BJ (cell line): ENCODE results near the gene HDAC11. TPM values are rescaled to one million over a fixed set of nuclear protein-coding genes. Genes with fewer than 3 reads are reported as not detected.
"Not testable (repeated sequence)": the region's sequence is repeated elsewhere in the genome, so short reads cannot be mapped to it uniquely, and the experiment has no call there.

Experiments used
- CTCF ChIA-PET: fragments of 350-600 bp; formaldehyde crosslinking; extraction: SDS; loops from one replicate; lab custom pipeline; 2021; ENCODE audit warnings: antibody characterized with exemption, inconsistent platforms; lab: Yijun Ruan, JAX
- POLR2A ChIA-PET: fragments of 300-600 bp; sonication (Branson Sonifier 250); formaldehyde crosslinking; extraction: SDS; loops from one replicate; lab custom pipeline; 2021; ENCODE audit warnings: antibody characterized with exemption; lab: Charles Lee
- DNase-seq: peaks from one replicate; pipeline ENCODE4 v3.0.0-alpha.2; 2011; ENCODE audit warnings: low read depth
- H3K27me3 ChIP-seq: 2 replicates; pipeline ENCODE4 v1.6.0; 2011; ENCODE audit warnings: low read length; ENCODE audit not compliant: control insufficient read depth, insufficient read depth
- H3K36me3 ChIP-seq: 2 replicates; pipeline ENCODE4 v1.5.1; 2011; ENCODE audit warnings: low read length; ENCODE audit not compliant: control insufficient read depth, insufficient read depth
- H3K4me3 ChIP-seq: 2 replicates; pipeline ENCODE4 v1.5.1; 2011; ENCODE audit warnings: low read depth, mild to moderate bottlenecking, control low read depth, low read length
- CTCF ChIP-seq: IDR thresholded peaks from 2 replicates; pipeline ENCODE4 v1.5.1; 2011; ENCODE audit warnings: low read depth, mild to moderate bottlenecking, control low read depth, inconsistent platforms, low read length, moderate library complexity; ENCODE audit not compliant: insufficient read depth
- polyA plus RNA-seq: library from polyadenylated mRNA; depleted of rRNA; stranded (reverse); fragments of >200 nt; gene quantifications from 2 replicates; pipeline ENCODE4 v1.2.3, GENCODE V29; 2011

HDAC11 gene
- polyA plus RNA-seq, 1 experiment: 16.0 TPM

GRCh38 chr3:13498354-13499060 is 18.4 kb downstream of the HDAC11 start:
- no peak for DNase-seq
- CTCF ChIA-PET: interaction anchor here (0.8 to 11.9 kb wide), 6 partner anchors 9 to 153 kb away, joined by 3 to 655 read pairs (median 6); no protein-coding TSS in a partner anchor

GRCh38 chr3:13499246-13499645 is 19.1 kb downstream of the HDAC11 start:
- CTCF ChIA-PET: interaction anchor here (0.6 to 11.9 kb wide), 10 partner anchors 8 to 152 kb away, joined by 3 to 655 read pairs (median 4); no protein-coding TSS in a partner anchor
- POLR2A ChIA-PET: not testable (repeated sequence)

More at GRCh38 chr3:13498354-13499060, 18.4 kb downstream of the HDAC11 start:
- POLR2A ChIA-PET: no interaction called here
- Histone ChIP-seq H3K36me3 (peaks cover 1% of the 10 kb centered on the region; the same call in 1 of the 2 replicates), H3K27me3 (no peaks in the 10 kb centered on the region), H3K4me3 (no peak overlapping the region)
- TF ChIP-seq CTCF: no peak

GRCh38 chr3:13500133-13500885 is 20.2 kb downstream of the HDAC11 start:
- H3K27me3 ChIP-seq: no peaks in the 10 kb centered on the region
- DNase-seq: no peak
- H3K4me3 ChIP-seq: no peak overlapping the region
- POLR2A ChIA-PET: no interaction called here
- CTCF ChIA-PET: interaction anchor here (0.6 to 11.9 kb wide), 18 partner anchors 9 to 871 kb away, joined by 3 to 655 read pairs (median 4); no protein-coding TSS in a partner anchor
- H3K36me3 ChIP-seq: peaks cover 1% of the 10 kb centered on the region; the same call in 1 of the 2 replicates
- TF ChIP-seq CTCF: peak; percentile 62

More at GRCh38 chr3:13499246-13499645, 19.1 kb downstream of the HDAC11 start:
- not testable (repeated sequence) for DNase-seq, H3K4me3 ChIP-seq, H3K36me3 ChIP-seq, H3K27me3 ChIP-seq

GRCh38 chr3:13501056-13501455 is 20.9 kb downstream of the HDAC11 start:
- DNase-seq: no peak
- peaks cover 1% of the 10 kb centered on the region; the same call in 1 of the 2 replicates for H3K36me3 ChIP-seq
- TF ChIP-seq CTCF: no peak
- POLR2A ChIA-PET: no interaction called here
- no peak overlapping the region for H3K4me3 ChIP-seq
- H3K27me3 ChIP-seq: no peaks in the 10 kb centered on the region
- CTCF ChIA-PET: interaction anchor here (0.8 to 11.9 kb wide), 11 partner anchors 8 to 409 kb away, joined by 3 to 655 read pairs (median 4); no protein-coding TSS in a partner anchor

GRCh38 chr3:13501521-13501920 is 21.4 kb downstream of the HDAC11 start:
- DNase-seq: no peak
- H3K27me3 ChIP-seq: no peaks in the 10 kb centered on the region
- no peak for TF ChIP-seq CTCF
- CTCF ChIA-PET: interaction anchor here (1.1 to 11.9 kb wide), 2 partner anchors 50 to 150 kb away, joined by 3 to 655 read pairs; no protein-coding TSS in a partner anchor
- POLR2A ChIA-PET: no interaction called here
- H3K4me3 ChIP-seq: no peak overlapping the region
- peaks cover 1% of the 10 kb centered on the region; the same call in 1 of the 2 replicates for H3K36me3 ChIP-seq
